K562 (cell line): Measurements from ENCODE around the gene KBTBD3.

ENCODE experiments used
- PCBP2 ChIP-seq: fragments of 200-400 bp; formaldehyde crosslinking; IDR thresholded peaks from 2 replicates; pipeline ENCODE4 v1.6.1; 2018; ENCODE audit warnings: low read length, low read depth, mild to moderate bottlenecking, moderate library complexity; ENCODE audit not compliant: poor library complexity, severe bottlenecking
- XRCC3 ChIP-seq: fragments of 450-650 bp; IDR thresholded peaks from 2 replicates; pipeline ENCODE4 v1.6.1; 2017; ENCODE audit warnings: mild to moderate bottlenecking, moderate library complexity
- ZNF133 ChIP-seq: fragments of 250-450 bp; sonication (Bioruptor Pico); IDR thresholded peaks from 2 replicates; pipeline ENCODE4 v1.4.0; 2020; ENCODE audit warnings: mild to moderate bottlenecking
- ZNF830 ChIP-seq: fragments of 250-450 bp; sonication (Bioruptor Pico); IDR thresholded peaks from 2 replicates; pipeline ENCODE4 v1.5.0; 2021; ENCODE audit warnings: mild to moderate bottlenecking
- TF ChIP-seq, protein P1 (sequence below): sonication (generic); formaldehyde crosslinking; IDR thresholded peaks from 2 replicates; pipeline ENCODE4 v1.8.1; 2022; ENCODE audit warnings: missing genetic modification reagents
- TF ChIP-seq, protein P2 (sequence below): fragments of 450-650 bp; formaldehyde crosslinking; IDR thresholded peaks from 2 replicates; pipeline ENCODE4 v1.4.0; 2022; ENCODE audit warnings: missing genetic modification characterization
- TF ChIP-seq, protein P3 (sequence below), 2 experiments: fragments of 450-650 bp; formaldehyde crosslinking in 1 of 2; IDR thresholded peaks; 2 replicates each; pipeline versions ENCODE4 v1.4.0 to v1.6.1; 2014 to 2020; ENCODE audit warnings: mild to moderate bottlenecking in 2 of 2, borderline replicate concordance in 1 of 2, low read depth in 1 of 2

DNA sequence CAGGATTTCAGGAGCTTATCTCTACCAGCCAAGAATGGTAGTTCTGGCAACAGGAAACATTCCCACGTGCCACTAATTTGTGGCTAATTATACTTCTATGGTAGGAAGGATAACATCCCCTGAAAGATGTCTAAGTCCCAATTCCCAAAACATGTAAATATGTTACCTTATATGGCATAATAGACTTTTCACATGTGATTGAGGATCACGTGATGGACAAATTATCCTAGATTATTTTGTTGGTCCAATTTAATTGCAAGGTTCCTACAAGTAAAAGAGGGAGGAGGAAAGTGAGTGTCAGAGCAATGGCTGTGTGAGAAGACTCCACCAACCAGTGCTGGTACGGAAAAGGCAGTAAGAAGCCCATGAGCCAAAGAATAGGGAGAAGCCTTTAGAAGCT is 45.2 kb downstream of the KBTBD3 start:
- TF ChIP-seq ZNF133 (CRISPR knock-in tag) (no peak), ZNF830 (CRISPR knock-in tag) (no peak), XRCC3 (no peak), PCBP2 (no peak)
- TF ChIP-seq, protein P1, sequence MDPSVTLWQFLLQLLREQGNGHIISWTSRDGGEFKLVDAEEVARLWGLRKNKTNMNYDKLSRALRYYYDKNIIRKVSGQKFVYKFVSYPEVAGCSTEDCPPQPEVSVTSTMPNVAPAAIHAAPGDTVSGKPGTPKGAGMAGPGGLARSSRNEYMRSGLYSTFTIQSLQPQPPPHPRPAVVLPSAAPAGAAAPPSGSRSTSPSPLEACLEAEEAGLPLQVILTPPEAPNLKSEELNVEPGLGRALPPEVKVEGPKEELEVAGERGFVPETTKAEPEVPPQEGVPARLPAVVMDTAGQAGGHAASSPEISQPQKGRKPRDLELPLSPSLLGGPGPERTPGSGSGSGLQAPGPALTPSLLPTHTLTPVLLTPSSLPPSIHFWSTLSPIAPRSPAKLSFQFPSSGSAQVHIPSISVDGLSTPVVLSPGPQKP (CRISPR knock-in tag) = no peak
- TF ChIP-seq, protein P2, sequence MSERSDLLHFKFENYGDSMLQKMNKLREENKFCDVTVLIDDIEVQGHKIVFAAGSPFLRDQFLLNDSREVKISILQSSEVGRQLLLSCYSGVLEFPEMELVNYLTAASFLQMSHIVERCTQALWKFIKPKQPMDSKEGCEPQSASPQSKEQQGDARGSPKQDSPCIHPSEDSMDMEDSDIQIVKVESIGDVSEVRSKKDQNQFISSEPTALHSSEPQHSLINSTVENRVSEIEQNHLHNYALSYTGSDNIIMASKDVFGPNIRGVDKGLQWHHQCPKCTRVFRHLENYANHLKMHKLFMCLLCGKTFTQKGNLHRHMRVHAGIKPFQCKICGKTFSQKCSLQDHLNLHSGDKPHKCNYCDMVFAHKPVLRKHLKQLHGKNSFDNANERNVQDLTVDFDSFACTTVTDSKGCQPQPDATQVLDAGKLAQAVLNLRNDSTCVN = no peak
- TF ChIP-seq, protein P3, sequence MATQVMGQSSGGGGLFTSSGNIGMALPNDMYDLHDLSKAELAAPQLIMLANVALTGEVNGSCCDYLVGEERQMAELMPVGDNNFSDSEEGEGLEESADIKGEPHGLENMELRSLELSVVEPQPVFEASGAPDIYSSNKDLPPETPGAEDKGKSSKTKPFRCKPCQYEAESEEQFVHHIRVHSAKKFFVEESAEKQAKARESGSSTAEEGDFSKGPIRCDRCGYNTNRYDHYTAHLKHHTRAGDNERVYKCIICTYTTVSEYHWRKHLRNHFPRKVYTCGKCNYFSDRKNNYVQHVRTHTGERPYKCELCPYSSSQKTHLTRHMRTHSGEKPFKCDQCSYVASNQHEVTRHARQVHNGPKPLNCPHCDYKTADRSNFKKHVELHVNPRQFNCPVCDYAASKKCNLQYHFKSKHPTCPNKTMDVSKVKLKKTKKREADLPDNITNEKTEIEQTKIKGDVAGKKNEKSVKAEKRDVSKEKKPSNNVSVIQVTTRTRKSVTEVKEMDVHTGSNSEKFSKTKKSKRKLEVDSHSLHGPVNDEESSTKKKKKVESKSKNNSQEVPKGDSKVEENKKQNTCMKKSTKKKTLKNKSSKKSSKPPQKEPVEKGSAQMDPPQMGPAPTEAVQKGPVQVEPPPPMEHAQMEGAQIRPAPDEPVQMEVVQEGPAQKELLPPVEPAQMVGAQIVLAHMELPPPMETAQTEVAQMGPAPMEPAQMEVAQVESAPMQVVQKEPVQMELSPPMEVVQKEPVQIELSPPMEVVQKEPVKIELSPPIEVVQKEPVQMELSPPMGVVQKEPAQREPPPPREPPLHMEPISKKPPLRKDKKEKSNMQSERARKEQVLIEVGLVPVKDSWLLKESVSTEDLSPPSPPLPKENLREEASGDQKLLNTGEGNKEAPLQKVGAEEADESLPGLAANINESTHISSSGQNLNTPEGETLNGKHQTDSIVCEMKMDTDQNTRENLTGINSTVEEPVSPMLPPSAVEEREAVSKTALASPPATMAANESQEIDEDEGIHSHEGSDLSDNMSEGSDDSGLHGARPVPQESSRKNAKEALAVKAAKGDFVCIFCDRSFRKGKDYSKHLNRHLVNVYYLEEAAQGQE (IDR thresholded peaks at IDR 0.05; ENCODE audit: borderline replicate concordance) = no peak
- TF ChIP-seq, protein P3 (CRISPR knock-in tag; IDR thresholded peaks at IDR 0.05; ENCODE audit: low read depth) = no peak
